ENCODE data around the gene TMCC1.
"Not testable (repeated sequence)": the region's sequence is repeated elsewhere in the genome, so short reads cannot be mapped to it uniquely, and the experiment has no call there.

TMCC1 gene

GRCh38 chr3:129686941-129687340 is 206.6 kb downstream of the TMCC1 start:
- no peak overlapping the region for H3K4me3 ChIP-seq (ENCODE audit: low read depth, low read length)
- peak; percentile 36 for DNase-seq (ENCODE audit: low read depth)
- no peak for TF ChIP-seq CTCF (IDR thresholded peaks at IDR 0.05; ENCODE audit: control insufficient read depth, extremely low read depth, insufficient read depth)

- H3K4me3 ChIP-seq (ENCODE audit: low read depth, low read length) = no peak overlapping the region
- peak; percentile 21 for DNase-seq (ENCODE audit: low read depth)
- no peak for TF ChIP-seq CTCF (IDR thresholded peaks at IDR 0.05; ENCODE audit: control insufficient read depth, extremely low read depth, insufficient read depth)
These were observed 209.2 kb downstream of the TMCC1 start for GRCh38 chr3:129684270-129684669.

- no peak for DNase-seq (ENCODE audit: low read depth)
- no peak overlapping the region for H3K4me3 ChIP-seq (ENCODE audit: low read depth, low read length)
- TF ChIP-seq CTCF (IDR thresholded peaks at IDR 0.05; ENCODE audit: control insufficient read depth, extremely low read depth, insufficient read depth) = no peak
These were observed 210.3 kb downstream of the TMCC1 start for GRCh38 chr3:129683201-129683600.

- TF ChIP-seq CTCF (IDR thresholded peaks at IDR 0.05; ENCODE audit: control insufficient read depth, extremely low read depth, insufficient read depth) = no peak
- no peak overlapping the region for H3K4me3 ChIP-seq (ENCODE audit: low read depth, low read length)
- DNase-seq (ENCODE audit: low read depth) = no peak
These were observed 216.5 kb downstream of the TMCC1 start for GRCh38 chr3:129676985-129677384.

GRCh38 chr3:129674798-129675123 is 218.8 kb downstream of the TMCC1 start:
- H3K4me3 ChIP-seq (ENCODE audit: low read depth, low read length); DNase-seq (ENCODE audit: low read depth): not testable (repeated sequence)

- TF ChIP-seq CTCF (IDR thresholded peaks at IDR 0.05; ENCODE audit: control insufficient read depth, extremely low read depth, insufficient read depth) = no peak
- peak; percentile 84 for DNase-seq (ENCODE audit: low read depth)
- peak overlapping the region; percentile 33 for H3K4me3 ChIP-seq (ENCODE audit: low read depth, low read length)
These were observed 219.4 kb downstream of the TMCC1 start for GRCh38 chr3:129673897-129674797.

- no peak overlapping the region for H3K4me3 ChIP-seq (ENCODE audit: low read depth, low read length)
- no peak for TF ChIP-seq CTCF (IDR thresholded peaks at IDR 0.05; ENCODE audit: control insufficient read depth, extremely low read depth, insufficient read depth)
These were observed 220.5 kb downstream of the TMCC1 start for GRCh38 chr3:129673012-129673411.

More at GRCh38 chr3:129673012-129673411, 220.5 kb downstream of the TMCC1 start:
- DNase-seq (ENCODE audit: low read depth) = no peak

Data from LNCaP clone FGC (cell line).